Measurements from ENCODE around the gene DDX54. TPM values are rescaled to one million over a fixed set of nuclear protein-coding genes. Genes with fewer than 3 reads are reported as not detected.
"Not testable (repeated sequence)": the region's sequence is repeated elsewhere in the genome, so short reads cannot be mapped to it uniquely, and the experiment has no call there.

DDX54 gene
- total RNA-seq, 4 donors from 2014 or later: 53.9 to 71.8 (median 63.9) TPM

- peak in 1 of 2 donors; percentile 74 for DNase-seq (ENCODE audit: low spot score in 2 of 2)
- Histone ChIP-seq H3K9me3 (no peaks in the 10 kb centered on the region), H3K4me1 (peaks cover 17% of the 10 kb centered on the region), H3K27ac (peak overlapping the region; percentile 75), H3K27me3 (peaks cover 6% of the 10 kb centered on the region), H3K4me3 (no peak overlapping the region), H3K36me3 (no peaks in the 10 kb centered on the region)
- 64% methylated on average over 17 of the region's 17 CpGs for WGBS
- TF ChIP-seq EP300 (IDR thresholded peaks at IDR 0.05) (no peak), CTCF (IDR thresholded peaks at IDR 0.05) (no peak), POLR2A (IDR thresholded peaks at IDR 0.05) (no peak), POLR2AphosphoS5 (IDR thresholded peaks at IDR 0.05) (no peak)
Measured at GRCh38 chr12:113142173-113142885, 42.9 kb downstream of the DDX54 start.

GRCh38 chr12:113141716-113142115 is 43.6 kb downstream of the DDX54 start:
- 76% methylated on average over 3 of the region's 3 CpGs for WGBS
- H3K4me3 ChIP-seq; H3K9me3 ChIP-seq; H3K27me3 ChIP-seq; H3K36me3 ChIP-seq; DNase-seq (ENCODE audit: low spot score in 2 of 2): not testable (repeated sequence)
- peaks cover 17% of the 10 kb centered on the region for H3K4me1 ChIP-seq
- peak overlapping the region; percentile 75 for H3K27ac ChIP-seq

GRCh38 chr12:113140706-113141105 is 44.6 kb downstream of the DDX54 start:
- peak overlapping the region; percentile 75 for H3K27ac ChIP-seq
- H3K4me1 ChIP-seq: peaks cover 21% of the 10 kb centered on the region
- WGBS: 59% methylated on average over 7 of the region's 7 CpGs
- H3K9me3 ChIP-seq: no peaks in the 10 kb centered on the region
- H3K4me3 ChIP-seq: no peak overlapping the region
- DNase-seq (ENCODE audit: low spot score in 2 of 2): no peak
- peaks cover 10% of the 10 kb centered on the region for H3K27me3 ChIP-seq
- TF ChIP-seq CTCF (IDR thresholded peaks at IDR 0.05) (no peak), POLR2AphosphoS5 (IDR thresholded peaks at IDR 0.05) (no peak), POLR2A (IDR thresholded peaks at IDR 0.05) (no peak), EP300 (IDR thresholded peaks at IDR 0.05) (no peak)
- no peaks in the 10 kb centered on the region for H3K36me3 ChIP-seq

GRCh38 chr12:113138826-113139225 is 46.5 kb downstream of the DDX54 start:
- H3K27me3 ChIP-seq: peaks cover 29% of the 10 kb centered on the region
- no peak overlapping the region for H3K4me3 ChIP-seq
- H3K4me1 ChIP-seq: peaks cover 30% of the 10 kb centered on the region
- WGBS: 87% methylated on average over 3 of the region's 3 CpGs
- TF ChIP-seq POLR2A (IDR thresholded peaks at IDR 0.05): no peak
- TF ChIP-seq EP300 (IDR thresholded peaks at IDR 0.05): no peak
- no peak for TF ChIP-seq CTCF (IDR thresholded peaks at IDR 0.05)
- no peak for TF ChIP-seq POLR2AphosphoS5 (IDR thresholded peaks at IDR 0.05)
- H3K27ac ChIP-seq: no peak overlapping the region
- H3K36me3 ChIP-seq: no peaks in the 10 kb centered on the region
- no peaks in the 10 kb centered on the region for H3K9me3 ChIP-seq
- DNase-seq (ENCODE audit: low spot score in 2 of 2): no peak

- H3K4me3 ChIP-seq: no peak overlapping the region
- no peaks in the 10 kb centered on the region for H3K36me3 ChIP-seq
- H3K9me3 ChIP-seq: no peaks in the 10 kb centered on the region
- H3K27ac ChIP-seq: no peak overlapping the region
- DNase-seq (ENCODE audit: low spot score in 2 of 2): no peak
- TF ChIP-seq CTCF (IDR thresholded peaks at IDR 0.05): no peak
- no peak for TF ChIP-seq EP300 (IDR thresholded peaks at IDR 0.05)
- TF ChIP-seq POLR2A (IDR thresholded peaks at IDR 0.05): no peak
- TF ChIP-seq POLR2AphosphoS5 (IDR thresholded peaks at IDR 0.05): no peak
- WGBS: 82% methylated on average over 11 of the region's 12 CpGs
- H3K27me3 ChIP-seq: peaks cover 32% of the 10 kb centered on the region
- peaks cover 28% of the 10 kb centered on the region for H3K4me1 ChIP-seq
Measured at GRCh38 chr12:113137861-113138783, 47.2 kb downstream of the DDX54 start.

Data from suprapubic skin (tissue), 4 donors.